ENCODE results near the gene CINP.
"Not testable (repeated sequence)": the region's sequence is repeated elsewhere in the genome, so short reads cannot be mapped to it uniquely, and the experiment has no call there.

Gene CINP

DNA sequence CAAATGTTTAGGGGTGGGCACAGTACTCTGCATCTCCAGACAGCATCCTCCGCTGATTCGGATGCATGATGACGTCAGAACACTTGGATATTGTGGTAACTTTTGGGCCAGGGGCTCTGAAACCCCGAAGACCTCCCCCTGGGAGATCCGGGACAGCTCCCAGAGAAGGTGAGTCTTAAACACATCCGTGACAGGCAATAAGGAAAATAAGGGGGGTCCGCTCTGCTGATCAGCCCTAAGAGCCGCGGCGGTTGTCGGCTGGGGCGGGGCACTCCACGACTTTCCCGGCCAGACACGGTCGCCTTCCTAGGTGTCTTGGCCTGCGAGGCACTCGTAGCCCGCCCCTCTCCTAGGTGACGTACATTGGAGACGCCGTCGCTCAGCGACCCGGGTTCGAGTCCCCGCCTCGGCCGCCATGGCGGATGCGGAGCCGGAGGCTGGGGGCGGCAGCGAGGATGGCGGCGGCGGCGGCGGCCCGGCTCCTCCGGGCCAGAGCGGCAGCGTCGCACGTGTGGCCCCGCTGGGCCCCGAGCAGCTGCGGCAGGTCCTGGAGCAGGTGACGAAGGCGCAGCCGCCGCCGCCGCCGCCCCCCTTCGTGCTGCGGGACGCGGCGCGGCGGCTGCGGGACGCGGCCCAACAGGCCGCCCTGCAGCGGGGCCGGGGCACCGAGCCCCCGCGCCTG lies 43.2 kb downstream of the CINP start, which contains the start of gene ZNF839:
Gene ZNF839, plus strand, starts transcription at position 396 of the 682 bp plus-strand sequence. Its CDS starts 20 bp downstream, at position 416.
- peak; percentile 89 for DNase-seq

- DNase-seq, result no peak
Observed at GRCh38 chr14:102318781-102319276, 43.9 kb downstream of the CINP start.

DNA sequence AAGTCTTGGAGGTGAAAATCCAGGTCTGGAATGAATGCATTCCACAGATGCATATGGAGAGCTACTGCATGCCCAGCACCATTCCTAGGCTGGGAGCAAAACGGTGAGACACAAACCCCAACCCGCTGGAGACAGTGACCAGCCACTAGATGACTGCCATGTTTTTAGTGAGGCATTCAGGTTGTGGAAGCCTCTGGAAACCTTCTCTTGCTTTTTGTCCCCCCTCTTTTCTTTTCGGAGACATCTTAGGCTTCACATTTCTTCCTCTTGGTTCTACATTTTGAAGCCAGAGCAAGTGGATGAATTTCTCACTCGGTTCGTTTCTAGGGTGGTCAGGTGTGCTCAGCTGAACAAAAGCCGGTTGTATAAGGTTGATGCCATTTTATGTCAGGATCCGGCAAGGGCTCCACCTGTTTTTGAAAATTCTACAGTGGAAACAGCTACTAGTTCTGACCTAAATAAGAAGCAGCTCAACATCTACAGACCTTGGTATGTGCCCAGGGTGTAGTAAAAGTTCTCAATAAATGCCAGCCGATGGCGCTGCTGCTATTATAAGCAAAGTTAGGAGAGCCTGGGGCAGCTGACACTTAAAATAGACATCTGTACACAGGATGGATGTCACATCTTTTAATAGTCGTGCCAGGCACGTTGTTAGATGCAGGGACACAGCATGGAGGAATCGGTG lies 45.0 kb downstream of the CINP start:
- peak; percentile 37 for DNase-seq

- peak; percentile 88 for DNase-seq
Observed at GRCh38 chr14:102316743-102317563, 45.7 kb downstream of the CINP start.

DNA sequence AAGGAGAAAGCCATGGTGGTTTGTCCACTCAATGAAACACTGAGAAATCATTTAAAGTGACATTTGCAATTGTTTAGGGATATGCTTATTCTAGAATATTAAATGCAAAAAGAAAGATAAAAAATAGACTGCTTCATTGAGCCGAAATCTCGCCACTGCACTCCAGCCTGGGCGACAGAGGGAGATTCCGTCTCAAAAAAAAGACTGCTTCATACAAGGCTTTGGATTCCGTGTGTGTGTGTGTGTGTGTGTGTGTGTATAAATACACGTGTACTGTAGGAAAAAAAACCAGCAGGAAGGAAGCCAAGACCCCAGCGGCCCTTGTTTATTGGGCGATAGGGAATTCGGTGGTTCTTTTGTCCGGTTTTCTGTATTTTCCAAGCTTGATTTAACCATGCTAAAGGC lies 46.4 kb downstream of the CINP start:
- DNase-seq, result peak; percentile 70

- DNase-seq, result no peak
Observed at GRCh38 chr14:102315121-102315520, 47.6 kb downstream of the CINP start.

GRCh38 chr14:102314242-102315011 lies 48.3 kb downstream of the CINP start:
- DNase-seq, result peak; percentile 75

DNA sequence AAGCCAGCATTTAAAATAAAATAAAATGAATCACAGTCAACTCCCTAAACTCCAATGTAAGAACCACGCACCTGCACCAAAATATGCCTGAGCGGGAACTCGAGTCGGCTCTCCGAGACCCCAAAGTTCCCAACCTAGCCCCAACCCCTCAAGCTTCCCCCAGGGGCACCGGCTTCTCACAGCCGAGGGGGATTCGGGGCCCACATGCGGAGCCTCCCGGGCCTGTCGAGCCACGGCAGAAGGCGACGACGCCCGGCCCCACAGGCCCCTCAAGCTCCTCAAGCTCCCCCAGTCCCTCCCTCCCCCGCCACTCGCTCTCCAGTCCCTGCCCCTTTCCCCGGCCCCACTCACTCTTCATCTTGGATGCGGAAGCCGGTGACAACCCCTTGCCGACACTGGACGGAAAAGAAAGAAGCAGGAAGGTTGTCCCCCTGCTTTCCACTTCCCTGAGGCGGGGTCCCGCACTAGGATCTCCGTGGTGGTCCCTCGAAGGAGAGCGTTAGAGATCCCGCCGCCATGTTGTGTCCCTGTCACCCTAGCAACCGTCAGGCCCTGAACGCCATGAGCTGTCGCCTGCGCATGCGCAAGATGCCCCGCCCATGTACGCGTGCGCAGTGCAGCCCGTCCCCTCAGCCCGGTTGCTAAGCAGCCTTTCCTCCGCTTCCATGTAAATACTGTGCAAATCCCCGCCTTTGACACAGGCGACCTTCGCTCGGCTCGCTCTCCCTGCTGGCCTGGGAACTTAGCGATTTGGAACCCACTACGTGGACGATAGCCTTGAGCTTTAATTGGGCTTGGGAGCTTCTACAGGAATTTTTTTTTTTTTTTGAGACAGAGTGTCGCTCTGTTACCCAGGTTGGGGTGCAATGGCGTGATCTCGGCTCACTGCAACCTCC lies 57.8 kb downstream of the CINP start, which contains the start of gene MOK:
Gene MOK, minus strand, starts transcription at position 554 of the 896 bp plus-strand sequence. Its CDS starts 196 bp downstream, at position 358.
- peak; percentile 94 for DNase-seq

GRCh38 chr14:102303664-102304063 lies 59.0 kb downstream of the CINP start:
- no peak for DNase-seq

DNA sequence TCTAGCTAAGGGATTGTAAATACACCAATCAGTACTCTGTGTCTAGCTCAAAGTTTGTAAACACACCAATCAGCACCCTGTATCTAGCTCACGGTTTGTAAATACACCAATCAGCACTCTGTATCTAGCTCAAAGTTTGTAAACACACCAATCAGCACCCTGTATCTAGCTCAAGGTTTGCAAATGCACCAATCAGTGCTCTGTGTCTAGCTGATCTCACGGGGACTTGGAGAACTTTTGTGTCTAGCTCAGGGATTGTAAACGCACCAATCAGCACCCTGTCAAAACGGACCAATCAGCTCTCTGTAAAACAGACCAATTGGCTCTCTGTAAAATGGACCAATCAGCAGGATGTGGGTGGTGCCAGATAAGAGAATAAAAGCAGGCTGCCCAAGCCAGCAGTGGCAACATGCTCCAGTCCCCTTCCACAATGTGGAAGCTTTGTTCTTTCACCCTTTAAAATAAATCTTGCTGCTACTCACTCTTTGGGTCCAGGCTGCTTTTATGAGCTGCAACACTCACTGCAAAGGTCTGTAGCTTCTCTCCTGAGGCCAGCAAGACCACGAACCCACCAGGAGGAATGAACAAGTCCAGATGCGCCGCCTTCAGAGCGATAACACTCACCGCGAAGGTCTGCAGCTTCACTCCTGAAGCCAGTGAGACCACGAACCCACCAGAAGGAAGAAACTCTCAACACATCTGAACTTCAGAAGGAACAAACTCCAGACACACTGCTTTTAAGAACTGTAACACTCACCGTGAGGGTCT lies 64.2 kb downstream of the CINP start:
- not testable (repeated sequence) for DNase-seq

Measured in NCI-H1105 treated with DMSO at 0.1 percent for 48 hours (cell line).